COLO668 (cell line): ENCODE results near the gene CMIP.

Source experiments
- DNase-seq: peaks from one replicate; lab custom pipeline; 2025; ENCODE audit not compliant: unreplicated experiment; lab: John Stamatoyannopoulos, UW

Gene CMIP

GRCh38 chr16:81693744-81694303 lies 249.2 kb downstream of the CMIP start:
- DNase-seq: no peak

GRCh38 chr16:81694494-81695280 lies 250.1 kb downstream of the CMIP start:
- DNase-seq: no peak

GRCh38 chr16:81695321-81696165 lies 250.9 kb downstream of the CMIP start:
- DNase-seq: no peak

- no peak for DNase-seq
Measured at GRCh38 chr16:81696166-81696960, 251.8 kb downstream of the CMIP start.

GRCh38 chr16:81696961-81697615 lies 252.5 kb downstream of the CMIP start:
- peak; percentile 52 for DNase-seq

GRCh38 chr16:81697616-81698309 lies 253.2 kb downstream of the CMIP start:
- no peak for DNase-seq

GRCh38 chr16:81698310-81698641 lies 253.7 kb downstream of the CMIP start:
- DNase-seq: no peak

GRCh38 chr16:81699596-81699995 lies 255.0 kb downstream of the CMIP start:
- no peak for DNase-seq

GRCh38 chr16:81700071-81700779 lies 255.6 kb downstream of the CMIP start:
- no peak for DNase-seq

- DNase-seq: no peak
Measured at GRCh38 chr16:81700780-81701165, 256.2 kb downstream of the CMIP start.

- DNase-seq: no peak
Measured at GRCh38 chr16:81701296-81701970, 256.8 kb downstream of the CMIP start.

GRCh38 chr16:81702506-81702905 lies 257.9 kb downstream of the CMIP start:
- DNase-seq: no peak

GRCh38 chr16:81703177-81704155 lies 258.9 kb downstream of the CMIP start:
- DNase-seq: peak; percentile 14

GRCh38 chr16:81705261-81705660 lies 260.7 kb downstream of the CMIP start:
- DNase-seq: no peak

- DNase-seq: no peak
Measured at GRCh38 chr16:81706327-81707295, 262.0 kb downstream of the CMIP start.

- no peak for DNase-seq
Measured at GRCh38 chr16:81707411-81708265, 263.0 kb downstream of the CMIP start.
